Ovary (tissue), 9 donors: ENCODE data around the gene ARFGAP1. TPM values are rescaled to one million over a fixed set of nuclear protein-coding genes. Genes with fewer than 3 reads are reported as not detected.

ENCODE experiments used
- DNase-seq, 5 donors: peaks; one replicate each; pipeline ENCODE4 v3.0.0-alpha.2; 2019 to 2020
- H3K27ac ChIP-seq, 2 donors: fragments of 200-600 bp; one replicate each; pipeline versions ENCODE4 v1.5.1 to v1.8.0; 2019 to 2022
- H3K27me3 ChIP-seq: fragments of 200-600 bp; one replicate; pipeline ENCODE4 v1.8.0; 2022
- H3K36me3 ChIP-seq: fragments of 200-600 bp; sonication (generic); one replicate; pipeline ENCODE4 v1.5.1; 2019
- H3K4me1 ChIP-seq: one replicate; pipeline ENCODE4 v1.8.1; 2013; ENCODE audit warnings: mild to moderate bottlenecking, moderate library complexity; ENCODE audit not compliant: insufficient read depth
- H3K4me3 ChIP-seq: fragments of 200-600 bp; sonication (generic); one replicate; pipeline ENCODE4 v1.5.1; 2017
- H3K9me3 ChIP-seq, 2 donors: fragments of 200-600 bp in 1 of 2; sonication (generic) in 1 of 2; one replicate each; pipeline versions ENCODE4 v1.5.1 to v1.8.1; 2013 to 2019; ENCODE audit warnings: mild to moderate bottlenecking in 1 of 2, moderate library complexity in 1 of 2
- CTCF ChIP-seq, 3 donors: fragments of 450-650 bp in 2 of 3; fragments of 200-600 bp in 1 of 3; IDR thresholded peaks; one replicate each; pipeline versions ENCODE4 v1.5.1 to v1.8.0; 2016 to 2022; ENCODE audit warnings: antibody characterized with exemption in 3 of 3, mild to moderate bottlenecking in 1 of 3
- EP300 ChIP-seq: sonication (generic); formaldehyde crosslinking; IDR thresholded peaks from one replicate; pipeline ENCODE4 v1.6.1; 2017; ENCODE audit warnings: antibody characterized with exemption
- POLR2A ChIP-seq: fragments of 450-650 bp; IDR thresholded peaks from one replicate; pipeline ENCODE4 v1.6.1; 2017; ENCODE audit warnings: antibody characterized with exemption, mild to moderate bottlenecking, moderate library complexity
- WGBS, 3 donors: extraction: QIAGEN DNeasy Blood & Tissue Kit in 1 of 3; methylation state at CpG; one replicate each; pipeline versions ENCODE4 v1.1.5 to v1.1.7; 2013 to 2017; 5-methylcytosine and 5-hydroxymethylcytosine counted together
- intact Hi-C, 4 donors: fragments of 100-400 bp; cut with DNase I; formaldehyde crosslinking; loops; one replicate each; pipeline versions ENCODE4 v1.11.0 to v1.15.1; 2022 to 2023
- polyA plus RNA-seq, 2 donors: library from polyadenylated mRNA; stranded (reverse); fragments of 200-250 nt in 1 of 2; fragments of 350-450 nt in 1 of 2; fragmentation: Illumina TruSeq in 1 of 2; extraction: RNeasy Lipid Tissue Mini Kit (QIAGEN cat#74804) in 1 of 2; gene quantifications; one replicate each; pipeline ENCODE4 v1.2.3, GENCODE V29; 2013 to 2014
- total RNA-seq, 7 donors: library from RNA; depleted of rRNA in 2 of 7; stranded (reverse); fragments of >200 nt in 2 of 7; fragmentation: NEBNext Ultra II Directional in 3 of 7; extraction: Animal tissue kit (Norgen Biotek cat#: 25700) in 3 of 7; gene quantifications; one replicate each; pipeline versions ENCODE4 v1.1.0 to v1.2.4, GENCODE V29; 2016 to 2023
- donor health status: DM: no; HTN: no; CAD: no; lungs with moderate emphysema.
- donor health status: DM: no; HTN: no; CAD: no.
- donor health status: Bipolar disorder and iron deficiency.
- donor health status: DM: yes; HTN: yes; CAD: no.
- donor health status: DM: no; HTN: no; CAD: no.
- donor health status: DM: yes; HTN: yes; CAD: no.

Gene ARFGAP1
- total and polyA plus RNA-seq, 9 donors, result 18.9 to 80.2 (median 68.7) TPM

GRCh38 chr20:63308218-63308911, 35.8 kb downstream of the ARFGAP1 start:
- no peak for TF ChIP-seq CTCF (IDR thresholded peaks at IDR 0.05)
- TF ChIP-seq EP300, result no peak
- no peak for TF ChIP-seq POLR2A
- Histone ChIP-seq H3K4me1 (no peaks in the 10 kb centered on the region), H3K27ac (no peak overlapping the region), H3K9me3 (no peaks in the 10 kb centered on the region), H3K36me3 (no peaks in the 10 kb centered on the region), H3K27me3 (no peaks in the 10 kb centered on the region), H3K4me3 (no peak overlapping the region)
- 70 to 77% (median 71%) methylated on average over 30 of the region's 30 CpGs for WGBS, 3 donors
- intact Hi-C loops, result loop anchor here in 3 of 4 donors (2.0 to 5.0 kb wide), 2 partner anchors 72 to 74 kb away; no protein-coding TSS in a partner anchor
- DNase-seq, result no peak

GRCh38 chr20:63309261-63310071, 36.9 kb downstream of the ARFGAP1 start:
- Histone ChIP-seq H3K9me3 (no peaks in the 10 kb centered on the region), H3K27me3 (no peaks in the 10 kb centered on the region), H3K4me3 (no peak overlapping the region), H3K36me3 (no peaks in the 10 kb centered on the region), H3K4me1 (no peaks in the 10 kb centered on the region), H3K27ac (no peak overlapping the region)
- peak; percentile 41 to 83 (median 79) for TF ChIP-seq CTCF (IDR thresholded peaks at IDR 0.05)
- no peak for TF ChIP-seq EP300
- intact Hi-C loops, result loop anchor here (2.0 to 5.0 kb wide), 2 partner anchors 71 to 73 kb away; no protein-coding TSS in a partner anchor
- WGBS, 3 donors, result 14 to 31% (median 19%) methylated on average over 15 to 35 of the region's 35 CpGs
- peak; percentile 44 to 76 (median 61) for DNase-seq

GRCh38 chr20:63310265-63310991, 37.8 kb downstream of the ARFGAP1 start:
- Histone ChIP-seq H3K4me3 (no peak overlapping the region), H3K9me3 (no peaks in the 10 kb centered on the region), H3K36me3 (no peaks in the 10 kb centered on the region), H3K27ac (no peak overlapping the region), H3K27me3 (no peaks in the 10 kb centered on the region), H3K4me1 (no peaks in the 10 kb centered on the region)
- no peak for TF ChIP-seq CTCF (IDR thresholded peaks at IDR 0.05)
- no peak for TF ChIP-seq POLR2A
- TF ChIP-seq EP300, result no peak
- WGBS, 3 donors, result 70 to 76% (median 73%) methylated on average over 18 to 20 of the region's 20 CpGs
- no peak for DNase-seq
- intact Hi-C loops, result loop anchor here in 1 of 4 donors (2.0 kb wide), 1 partner anchor 70 kb away; no protein-coding TSS in a partner anchor

GRCh38 chr20:63311186-63311832, 38.7 kb downstream of the ARFGAP1 start:
- no peaks in the 10 kb centered on the region for H3K9me3 ChIP-seq
- intact Hi-C loops, result loop anchor here in 1 of 4 donors (2.0 kb wide), 1 partner anchor 69 kb away; no protein-coding TSS in a partner anchor
- 88 to 92% (median 92%) methylated on average over 27 to 29 of the region's 29 CpGs for WGBS, 3 donors
- H3K4me1 ChIP-seq, result no peaks in the 10 kb centered on the region
- H3K4me3 ChIP-seq, result no peak overlapping the region
- TF ChIP-seq POLR2A (no peak), EP300 (no peak), CTCF (IDR thresholded peaks at IDR 0.05) (no peak)
- no peak for DNase-seq
- H3K27me3 ChIP-seq, result no peaks in the 10 kb centered on the region
- no peaks in the 10 kb centered on the region for H3K36me3 ChIP-seq
- no peak overlapping the region for H3K27ac ChIP-seq
